Activated CD4-positive, alpha-beta T cell treated with anti-CD3 and anti-CD28 coated beads, Interleukin-2, amount 50 U/mL, for 4 hours (primary cell): ENCODE measurements around the gene CEP63.

ENCODE experiments used
- DNase-seq, 2 experiments: peaks; one replicate each; pipeline ENCODE4 v3.0.0-alpha.2; 2020

Gene CEP63

GRCh38 chr3:134471521-134472193, 14.2 kb upstream of the CEP63 start:
- no peak for DNase-seq

GRCh38 chr3:134472831-134473230, 13.0 kb upstream of the CEP63 start:
- no peak for DNase-seq

- peak; percentile 73 to 81 for DNase-seq
These were observed 11.8 kb upstream of the CEP63 start for GRCh38 chr3:134473868-134474546.

GRCh38 chr3:134474956-134475355, 10.9 kb upstream of the CEP63 start:
- DNase-seq, result no peak

GRCh38 chr3:134476306-134476705, 9.6 kb upstream of the CEP63 start:
- DNase-seq, result no peak

- DNase-seq, result no peak
These were observed 8.9 kb upstream of the CEP63 start for GRCh38 chr3:134477002-134477401.

GRCh38 chr3:134477938-134478337, 7.9 kb upstream of the CEP63 start:
- DNase-seq, result no peak

- no peak for DNase-seq
These were observed 5.3 kb upstream of the CEP63 start for GRCh38 chr3:134480546-134480945.

GRCh38 chr3:134481166-134481565, 4.7 kb upstream of the CEP63 start:
- DNase-seq, result no peak

- no peak for DNase-seq
These were observed 3.2 kb upstream of the CEP63 start for GRCh38 chr3:134482622-134483021.

GRCh38 chr3:134483195-134483900, 2.5 kb upstream of the CEP63 start:
- DNase-seq, result no peak

- peak in 1 of 2 experiments; percentile 91 for DNase-seq
These were observed 661 bp upstream of the CEP63 start for GRCh38 chr3:134485075-134485717.

- DNase-seq, result peak; percentile 8 to 16
These were observed 752 bp downstream of the CEP63 start for GRCh38 chr3:134486577-134487041.

- DNase-seq, result no peak
These were observed 1.5 kb downstream of the CEP63 start for GRCh38 chr3:134487406-134487805.

GRCh38 chr3:134494495-134494894, 8.6 kb downstream of the CEP63 start:
- DNase-seq, result no peak

GRCh38 chr3:134495980-134496379, 10.1 kb downstream of the CEP63 start:
- DNase-seq, result no peak

GRCh38 chr3:134496471-134497071, 10.7 kb downstream of the CEP63 start:
- DNase-seq, result no peak

GRCh38 chr3:134503266-134503665, 17.4 kb downstream of the CEP63 start:
- DNase-seq, result no peak

- no peak for DNase-seq
These were observed 18.3 kb downstream of the CEP63 start for GRCh38 chr3:134504132-134504531.

GRCh38 chr3:134505485-134505884, 19.6 kb downstream of the CEP63 start:
- DNase-seq, result no peak

- no peak for DNase-seq
These were observed 25.6 kb downstream of the CEP63 start for GRCh38 chr3:134511500-134511899.

GRCh38 chr3:134516905-134517304, 31.0 kb downstream of the CEP63 start:
- DNase-seq, result no peak

- DNase-seq, result no peak
These were observed 31.9 kb downstream of the CEP63 start for GRCh38 chr3:134517791-134518190.
